ENCODE results near the gene OR1K1. TPM values are rescaled to one million over a fixed set of nuclear protein-coding genes. Genes with fewer than 3 reads are reported as not detected.

Gene OR1K1
- total RNA-seq, 1 donor from 2014 or later, result not detected

DNA sequence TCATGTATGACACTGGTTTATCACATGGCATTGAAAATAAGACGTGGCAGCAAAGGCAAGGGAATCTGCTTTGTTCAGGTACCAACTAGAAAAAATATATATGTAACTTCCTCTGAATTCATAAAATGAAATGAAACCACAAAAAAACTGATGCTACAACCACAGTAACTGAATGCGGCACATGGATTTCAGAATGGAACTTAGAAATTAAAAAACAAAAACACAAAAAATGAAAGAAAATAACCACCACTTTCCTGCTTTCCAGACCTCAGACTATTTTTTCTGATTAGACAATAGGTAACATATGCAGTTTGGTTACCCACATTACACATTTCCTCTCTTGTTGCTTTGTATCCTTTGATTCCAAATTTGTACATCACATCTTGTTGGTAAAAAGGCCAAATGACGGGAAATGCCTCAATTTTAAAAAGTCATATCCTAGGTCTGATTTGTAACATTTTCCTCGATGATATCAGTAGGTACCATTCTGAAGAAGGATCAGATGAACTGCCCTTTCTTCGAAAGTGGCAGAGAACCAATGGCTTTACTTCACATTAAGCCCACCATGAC lies 46.5 kb downstream of the OR1K1 start:
- H3K4me1 Mint-ChIP-seq (ENCODE audit: low read depth, unreplicated experiment), result no peaks in the 10 kb centered on the region
- H3K27me3 Mint-ChIP-seq (ENCODE audit: unreplicated experiment), result no peaks in the 10 kb centered on the region
- H3K36me3 Mint-ChIP-seq (ENCODE audit: unreplicated experiment), result peaks cover 10% of the 10 kb centered on the region
- H3K27ac Mint-ChIP-seq (ENCODE audit: unreplicated experiment), result no peak overlapping the region
- TF ChIP-seq, protein P1, sequence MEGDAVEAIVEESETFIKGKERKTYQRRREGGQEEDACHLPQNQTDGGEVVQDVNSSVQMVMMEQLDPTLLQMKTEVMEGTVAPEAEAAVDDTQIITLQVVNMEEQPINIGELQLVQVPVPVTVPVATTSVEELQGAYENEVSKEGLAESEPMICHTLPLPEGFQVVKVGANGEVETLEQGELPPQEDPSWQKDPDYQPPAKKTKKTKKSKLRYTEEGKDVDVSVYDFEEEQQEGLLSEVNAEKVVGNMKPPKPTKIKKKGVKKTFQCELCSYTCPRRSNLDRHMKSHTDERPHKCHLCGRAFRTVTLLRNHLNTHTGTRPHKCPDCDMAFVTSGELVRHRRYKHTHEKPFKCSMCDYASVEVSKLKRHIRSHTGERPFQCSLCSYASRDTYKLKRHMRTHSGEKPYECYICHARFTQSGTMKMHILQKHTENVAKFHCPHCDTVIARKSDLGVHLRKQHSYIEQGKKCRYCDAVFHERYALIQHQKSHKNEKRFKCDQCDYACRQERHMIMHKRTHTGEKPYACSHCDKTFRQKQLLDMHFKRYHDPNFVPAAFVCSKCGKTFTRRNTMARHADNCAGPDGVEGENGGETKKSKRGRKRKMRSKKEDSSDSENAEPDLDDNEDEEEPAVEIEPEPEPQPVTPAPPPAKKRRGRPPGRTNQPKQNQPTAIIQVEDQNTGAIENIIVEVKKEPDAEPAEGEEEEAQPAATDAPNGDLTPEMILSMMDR (IDR thresholded peaks at IDR 0.05; ENCODE audit: partially characterized antibody, unreplicated experiment), result no peak
- no peak overlapping the region for H3K4me3 Mint-ChIP-seq (ENCODE audit: unreplicated experiment)
- H3K9me3 Mint-ChIP-seq (ENCODE audit: unreplicated experiment), result peaks cover 3% of the 10 kb centered on the region
- no peak for DNase-seq

DNA sequence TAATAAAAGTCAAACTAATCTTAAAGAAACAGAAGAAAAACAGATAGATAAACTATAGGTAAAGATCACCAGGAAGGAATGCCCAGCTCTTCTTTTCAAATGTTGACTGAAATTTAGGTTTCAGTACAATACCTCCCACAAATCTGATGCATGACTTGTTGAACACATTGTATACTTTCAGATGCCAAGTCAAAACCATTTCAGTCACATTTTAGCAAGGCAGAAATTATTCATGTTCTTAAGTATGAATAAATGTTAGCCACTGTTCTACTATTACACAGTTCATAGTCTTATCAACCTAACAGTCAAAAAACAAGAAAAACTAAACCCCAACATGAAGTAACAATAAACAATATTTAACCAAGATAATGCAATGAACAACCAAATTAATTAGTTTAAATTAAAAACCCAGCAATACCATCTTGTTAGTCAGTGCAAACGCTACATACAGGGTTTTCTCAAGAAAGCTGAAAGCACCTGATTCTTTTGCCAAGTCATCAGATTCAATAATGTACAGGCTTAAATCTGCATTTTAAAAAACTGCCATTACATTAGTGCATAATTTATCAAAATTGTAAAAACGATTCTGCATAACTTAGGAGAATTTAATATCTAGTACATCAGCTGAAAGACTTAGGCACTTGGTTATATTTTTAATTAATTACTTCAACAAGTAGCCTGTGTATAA lies 48.5 kb downstream of the OR1K1 start:
- H3K4me3 Mint-ChIP-seq (ENCODE audit: unreplicated experiment), result no peak overlapping the region
- H3K27me3 Mint-ChIP-seq (ENCODE audit: unreplicated experiment), result no peaks in the 10 kb centered on the region
- H3K36me3 Mint-ChIP-seq (ENCODE audit: unreplicated experiment), result peaks cover 10% of the 10 kb centered on the region
- no peak for DNase-seq
- peaks cover 3% of the 10 kb centered on the region for H3K9me3 Mint-ChIP-seq (ENCODE audit: unreplicated experiment)
- no peak overlapping the region for H3K27ac Mint-ChIP-seq (ENCODE audit: unreplicated experiment)
- TF ChIP-seq, protein P1 (IDR thresholded peaks at IDR 0.05; ENCODE audit: partially characterized antibody, unreplicated experiment), result no peak
- H3K4me1 Mint-ChIP-seq (ENCODE audit: low read depth, unreplicated experiment), result no peaks in the 10 kb centered on the region

Other genes with a start within 250 kb of the OR1K1 start
- gene OR1N2, start 247.0 kb upstream of the OR1K1 start, total RNA-seq (ENCODE audit: unreplicated experiment), result not detected
- not detected for gene OR1L8, start 216.7 kb upstream of the OR1K1 start, total RNA-seq (ENCODE audit: unreplicated experiment)
- not detected for gene OR1Q1, start 185.4 kb upstream of the OR1K1 start, total RNA-seq (ENCODE audit: unreplicated experiment)
- not detected for gene OR1B1, start 142.5 kb upstream of the OR1K1 start, total RNA-seq (ENCODE audit: unreplicated experiment)
- gene OR1L1, start 138.4 kb upstream of the OR1K1 start, total RNA-seq (ENCODE audit: unreplicated experiment), result not detected
- not detected for gene OR1L3, start 125.0 kb upstream of the OR1K1 start, total RNA-seq (ENCODE audit: unreplicated experiment)
- gene OR1L4, start 76.1 kb upstream of the OR1K1 start, total RNA-seq (ENCODE audit: unreplicated experiment), result not detected
- gene OR1L6, start 57.8 kb upstream of the OR1K1 start, total RNA-seq (ENCODE audit: unreplicated experiment), result not detected
- not detected for gene OR5C1, start 11.2 kb upstream of the OR1K1 start, total RNA-seq (ENCODE audit: unreplicated experiment)
- 27.6 TPM for gene PDCL, start 28.5 kb downstream of the OR1K1 start, total RNA-seq (ENCODE audit: unreplicated experiment)
- gene RC3H2, start 105.2 kb downstream of the OR1K1 start, total RNA-seq (ENCODE audit: unreplicated experiment), result 71.7 TPM
- 10.2 TPM for gene ZBTB6, start 113.2 kb downstream of the OR1K1 start, total RNA-seq (ENCODE audit: unreplicated experiment)
- gene ZBTB26, start 131.4 kb downstream of the OR1K1 start, total RNA-seq (ENCODE audit: unreplicated experiment), result 10.2 TPM
- 80.2 TPM for gene RABGAP1, start 140.9 kb downstream of the OR1K1 start, total RNA-seq (ENCODE audit: unreplicated experiment)
- 3.8 TPM for gene GPR21, start 233.5 kb downstream of the OR1K1 start, total RNA-seq (ENCODE audit: unreplicated experiment)

All from glutamatergic neuron (in vitro differentiated cells).